GM18499 (cell line): ENCODE results near the gene GNG10.

ENCODE experiments used
- ATAC-seq: cut with Tn5 transposase; IDR thresholded peaks from one replicate; pipeline ENCODE4 v1.9.1; 2021; ENCODE audit warnings: moderate number of reproducible peaks; ENCODE audit not compliant: insufficient read depth, unreplicated experiment

The GNG10 gene

DNA sequence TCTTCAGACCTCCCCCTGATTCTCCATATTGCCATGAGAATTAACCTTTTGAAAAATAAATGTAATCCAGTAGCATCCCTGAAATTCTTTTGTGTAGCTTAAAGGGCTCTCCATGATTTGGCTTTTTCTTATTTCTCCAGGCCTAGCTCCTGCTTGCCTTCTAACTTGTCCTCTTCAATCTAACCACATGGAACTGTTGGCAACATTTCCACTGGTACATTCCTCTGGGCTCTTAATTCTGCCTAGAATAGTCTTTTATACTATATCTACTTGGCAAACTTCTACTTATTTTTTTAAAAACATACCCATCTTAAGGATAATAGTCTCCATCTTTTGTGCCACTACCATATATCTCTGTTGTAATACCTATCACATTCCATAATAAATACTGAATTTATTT, 54.1 kb downstream of the GNG10 start:
- ATAC-seq: no peak

DNA sequence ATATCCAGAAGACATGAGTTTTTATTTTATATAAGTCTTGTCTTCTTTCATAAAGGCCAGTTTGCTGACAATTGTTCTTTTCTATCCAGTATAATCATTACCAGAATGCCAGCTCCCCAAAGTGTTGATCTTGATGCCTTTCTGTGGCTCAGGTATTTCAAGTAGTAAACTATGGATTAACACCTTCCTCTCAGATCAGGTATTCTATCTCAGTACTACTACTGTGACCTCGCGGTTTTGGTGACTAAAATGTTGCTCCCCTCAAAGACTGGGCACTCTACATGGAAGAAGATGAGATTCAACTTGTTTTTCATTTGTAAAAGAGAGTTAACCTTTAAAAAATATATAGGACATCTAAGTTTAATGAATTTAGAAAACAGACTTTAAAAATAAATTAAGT, 58.1 kb downstream of the GNG10 start:
- no peak for ATAC-seq
